Natural killer cell treated with Interleukin-12 subunit alpha and Interleukin-12 subunit beta and Interleukin-15 and Interleukin-18, amount 100 ng/mL, for 72 hours (primary cell): Measurements from ENCODE around the gene OR10G8. TPM values are rescaled to one million over a fixed set of nuclear protein-coding genes. Genes with fewer than 3 reads are reported as not detected.

Experiments used
- ATAC-seq, 2 donors: fragments of 150-1000 bp; cut with Tn5 transposase in 1 of 2; sonication (Bioruptor Pico), chemical (Tn5 transposase) in 1 of 2; 2 replicates each; pipeline ENCODE4 v1.10.0; 2021
- DNase-seq: peaks from one replicate; pipeline ENCODE4 v3.0.0; 2022; ENCODE audit warnings: low spot score
- H3K27ac Mint-ChIP-seq, 2 donors: 1 replicate in 1 of 2; 2 replicates in 1 of 2; pipeline ENCODE4 v1.8.0; 2022; ENCODE audit warnings: mixed read lengths in 2 of 2, mild to moderate bottlenecking in 1 of 2, moderate library complexity in 1 of 2
- H3K27me3 Mint-ChIP-seq, 2 donors: 1 replicate in 1 of 2; 2 replicates in 1 of 2; pipeline ENCODE4 v1.8.0; 2022; ENCODE audit warnings: mixed read lengths in 2 of 2
- H3K36me3 Mint-ChIP-seq: one replicate; pipeline ENCODE4 v1.8.0; 2022; ENCODE audit warnings: mixed read lengths
- H3K4me1 Mint-ChIP-seq, 2 donors: 1 replicate in 1 of 2; 2 replicates in 1 of 2; pipeline ENCODE4 v1.8.0; 2022; ENCODE audit warnings: low read depth in 2 of 2, mixed read lengths in 2 of 2, mild to moderate bottlenecking in 1 of 2
- H3K4me3 Mint-ChIP-seq: one replicate; pipeline ENCODE4 v1.8.0; 2022; ENCODE audit warnings: mixed read lengths
- H3K9me3 Mint-ChIP-seq: 2 replicates; pipeline ENCODE4 v1.8.0; 2022; ENCODE audit warnings: mixed read lengths
- total RNA-seq, 2 donors: library from RNA; stranded (reverse); gene quantifications; one replicate each; pipeline ENCODE4 v1.2.3, GENCODE V29; 2022

Gene OR10G8
- total RNA-seq, 2 donors from 2014 or later = not detected

DNA sequence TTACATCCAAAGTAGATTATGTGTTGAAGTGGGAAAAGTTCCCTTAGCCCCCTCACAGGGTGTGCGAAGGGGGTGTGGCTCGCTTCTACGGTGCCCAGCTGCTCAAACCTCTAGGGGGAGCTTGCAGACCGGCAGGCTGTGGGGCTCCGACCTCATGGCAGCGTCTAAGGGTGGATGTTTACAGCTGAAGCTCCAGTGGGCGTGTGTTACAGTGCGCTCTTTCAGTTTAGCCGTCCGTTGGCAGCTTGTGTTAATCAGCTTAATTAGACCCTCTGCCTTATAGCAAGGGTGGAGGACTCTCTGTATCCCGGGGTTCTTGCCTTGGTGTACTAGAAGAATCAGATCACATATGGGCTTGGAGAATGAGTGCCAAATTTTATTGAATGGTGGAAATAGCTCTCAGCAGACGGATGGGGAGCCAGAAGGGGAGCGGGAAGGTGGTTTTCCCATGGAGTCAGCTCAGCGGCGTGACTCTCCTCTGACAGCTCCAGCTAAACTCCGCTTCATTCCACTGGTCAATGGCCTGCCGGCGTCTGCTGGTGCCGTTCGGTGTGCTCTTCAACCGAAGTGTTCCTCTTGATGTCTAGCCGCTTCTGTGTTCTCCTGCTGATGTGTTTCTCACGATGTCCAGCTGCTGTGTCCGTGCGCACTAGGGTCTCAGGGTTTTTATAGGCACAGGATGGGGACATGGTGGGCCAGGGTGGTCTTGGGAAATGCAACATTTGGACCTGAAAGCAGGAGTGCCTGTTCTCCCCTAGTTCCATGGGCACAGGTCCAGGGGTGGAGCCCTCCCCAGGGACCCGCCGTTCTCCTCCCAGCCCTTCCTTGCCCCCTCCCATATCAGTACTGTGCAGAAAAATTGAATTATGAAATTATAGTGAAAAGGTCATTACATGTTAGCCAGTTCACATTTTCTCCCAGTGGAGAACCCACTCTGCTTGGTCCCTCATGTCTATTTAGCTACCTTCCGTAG lies 43.1 kb downstream of the OR10G8 start:
- ATAC-seq = peak; percentile 81 to 82
- no peaks in the 10 kb centered on the region for H3K9me3 Mint-ChIP-seq
- H3K36me3 Mint-ChIP-seq = no peaks in the 10 kb centered on the region
- H3K27ac Mint-ChIP-seq = no peak overlapping the region
- H3K4me1 Mint-ChIP-seq = peaks cover 7 to 8% of the 10 kb centered on the region in 2 donors
- H3K27me3 Mint-ChIP-seq = peaks cover 15 to 40% of the 10 kb centered on the region in 2 donors
- no peak for DNase-seq
- no peak overlapping the region for H3K4me3 Mint-ChIP-seq

DNA sequence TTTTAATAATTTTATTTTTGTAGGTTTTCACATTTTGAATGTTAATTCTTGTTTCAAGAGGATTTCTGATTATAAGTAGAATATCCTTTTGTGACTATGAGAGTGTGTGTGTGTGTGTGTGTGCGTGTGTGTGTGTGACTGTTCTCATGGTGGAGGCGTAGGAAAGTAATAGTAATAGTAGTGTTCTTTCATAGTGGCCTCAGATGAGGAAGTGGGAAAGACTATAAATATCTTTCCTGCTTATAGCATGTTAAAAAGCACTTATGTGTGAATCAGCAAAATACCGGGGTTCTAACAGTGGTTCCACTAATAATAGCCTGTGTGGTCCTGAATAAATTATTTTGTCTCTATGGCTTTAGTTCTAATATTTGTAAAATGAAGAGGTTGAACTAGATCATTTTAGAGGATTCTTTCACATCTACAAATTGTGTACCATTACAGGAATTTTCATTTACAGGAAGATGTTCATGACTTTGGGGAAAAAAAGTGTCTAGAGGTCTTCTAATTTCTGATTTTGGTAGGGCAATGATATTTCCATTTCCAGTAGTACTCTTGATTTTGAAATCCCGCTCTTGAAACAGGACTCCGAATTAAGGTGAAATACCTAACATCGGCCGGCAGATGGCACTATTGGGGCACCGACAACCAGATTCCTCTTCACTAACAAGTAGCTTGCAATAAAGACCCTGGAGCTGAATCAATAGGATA lies 44.5 kb downstream of the OR10G8 start:
- Mint-ChIP-seq H3K27ac (no peak overlapping the region), H3K27me3 (peaks cover 15 to 40% of the 10 kb centered on the region in 2 donors), H3K4me3 (peak overlapping the region; percentile 42), H3K4me1 (peaks cover 7 to 8% of the 10 kb centered on the region in 2 donors), H3K9me3 (no peaks in the 10 kb centered on the region), H3K36me3 (no peaks in the 10 kb centered on the region)
- ATAC-seq (peak; percentile 39 to 44), DNase-seq (peak; percentile 64)

DNA sequence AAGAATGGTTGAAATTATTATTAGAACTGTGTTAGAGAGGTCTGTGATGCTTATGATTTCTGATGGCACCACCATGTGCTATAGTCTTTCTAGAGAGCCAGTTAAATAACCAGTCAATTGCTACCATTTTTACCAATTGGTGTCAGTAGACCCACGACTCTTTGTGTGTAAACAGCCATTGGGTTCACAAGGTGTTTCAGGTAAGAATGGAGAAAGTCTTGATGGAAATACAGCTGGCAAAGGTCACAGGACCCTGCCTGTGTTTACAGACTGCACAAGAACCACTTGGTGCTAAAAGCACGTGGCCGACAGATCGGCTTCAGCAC lies 45.0 kb downstream of the OR10G8 start:
- no peaks in the 10 kb centered on the region for H3K9me3 Mint-ChIP-seq
- DNase-seq (no peak), ATAC-seq (no peak)
- H3K27me3 Mint-ChIP-seq = peaks cover 16 to 40% of the 10 kb centered on the region in 2 donors
- H3K36me3 Mint-ChIP-seq = no peaks in the 10 kb centered on the region
- peaks cover 7 to 8% of the 10 kb centered on the region in 2 donors for H3K4me1 Mint-ChIP-seq
- no peak overlapping the region for H3K27ac Mint-ChIP-seq
- H3K4me3 Mint-ChIP-seq = no peak overlapping the region

DNA sequence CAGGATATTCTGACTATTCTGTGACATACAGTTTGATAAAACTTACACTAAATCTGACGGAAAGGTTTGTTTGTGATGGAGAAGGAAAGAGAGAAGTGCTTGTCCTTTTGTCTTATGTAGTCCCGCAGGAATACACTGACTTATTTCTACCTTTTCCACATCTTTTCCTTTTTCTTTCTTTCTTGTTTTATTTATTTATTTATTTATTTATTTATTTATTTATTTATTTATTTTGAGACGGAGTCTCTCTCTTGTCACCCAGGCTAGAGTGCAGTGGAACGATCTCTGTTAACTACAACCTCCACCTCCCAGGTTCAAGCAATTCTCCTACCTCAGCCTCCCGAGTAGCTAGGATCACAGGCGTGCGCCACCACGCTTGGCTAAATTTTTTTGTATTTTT lies 45.5 kb downstream of the OR10G8 start:
- no peak for ATAC-seq

DNA sequence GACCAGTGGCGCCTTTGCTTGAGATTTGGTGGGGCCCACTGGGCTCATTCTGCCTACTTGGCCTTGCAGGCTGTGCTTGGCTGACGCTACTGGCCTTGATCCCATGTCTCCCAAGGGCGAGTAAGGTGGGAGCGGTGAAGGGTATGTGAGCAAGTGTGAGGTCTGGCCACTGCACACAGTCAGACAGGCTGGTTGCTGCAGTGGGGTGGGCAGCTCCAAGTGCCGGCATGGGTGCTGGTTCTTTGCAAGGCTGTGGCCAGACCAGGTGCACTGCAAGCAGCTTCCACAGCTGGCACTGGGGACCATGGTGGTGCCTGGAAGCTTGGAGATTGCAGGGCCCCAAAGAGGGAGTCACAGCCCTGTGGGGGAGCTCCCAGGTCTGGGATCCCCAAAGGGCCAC lies 48.0 kb downstream of the OR10G8 start:
- H3K4me3 Mint-ChIP-seq = no peak overlapping the region
- H3K9me3 Mint-ChIP-seq = no peaks in the 10 kb centered on the region

More for the DNA sequence above, 45.5 kb downstream of the OR10G8 start:
- H3K27me3 Mint-ChIP-seq = peaks cover 17 to 37% of the 10 kb centered on the region in 2 donors
- no peaks in the 10 kb centered on the region for H3K36me3 Mint-ChIP-seq
- DNase-seq = no peak
- no peaks in the 10 kb centered on the region for H3K9me3 Mint-ChIP-seq
- H3K4me3 Mint-ChIP-seq = no peak overlapping the region
- H3K27ac Mint-ChIP-seq = no peak overlapping the region
- H3K4me1 Mint-ChIP-seq = peaks cover 7 to 8% of the 10 kb centered on the region in 2 donors

GRCh38 chr11:124075492-124075840 lies 48.9 kb downstream of the OR10G8 start:
- ATAC-seq (peak; percentile 15 to 53), DNase-seq (no peak)
- Mint-ChIP-seq H3K27me3 (peaks cover 9 to 17% of the 10 kb centered on the region in 2 donors), H3K27ac (no peak overlapping the region), H3K4me1 (peaks cover 3 to 8% of the 10 kb centered on the region in 2 donors), H3K9me3 (no peaks in the 10 kb centered on the region), H3K36me3 (no peaks in the 10 kb centered on the region), H3K4me3 (no peak overlapping the region)

More for the DNA sequence above, 48.0 kb downstream of the OR10G8 start:
- DNase-seq = no peak
- Mint-ChIP-seq H3K27ac (no peak overlapping the region), H3K4me1 (peaks cover 5 to 8% of the 10 kb centered on the region in 2 donors), H3K36me3 (no peaks in the 10 kb centered on the region), H3K27me3 (peaks cover 9 to 22% of the 10 kb centered on the region in 2 donors)
- ATAC-seq = no peak

GRCh38 chr11:124075841-124076651 lies 49.4 kb downstream of the OR10G8 start:
- DNase-seq (no peak), ATAC-seq (peak; percentile 60 to 68)
- Mint-ChIP-seq H3K4me1 (peaks cover 3 to 5% of the 10 kb centered on the region in 2 donors), H3K27me3 (peaks cover 9 to 18% of the 10 kb centered on the region in 2 donors), H3K9me3 (no peaks in the 10 kb centered on the region), H3K27ac (no peak overlapping the region), H3K36me3 (no peaks in the 10 kb centered on the region), H3K4me3 (no peak overlapping the region)

- Mint-ChIP-seq H3K27ac (no peak overlapping the region), H3K27me3 (peaks cover 9 to 26% of the 10 kb centered on the region in 2 donors), H3K36me3 (no peaks in the 10 kb centered on the region), H3K4me3 (no peak overlapping the region), H3K9me3 (no peaks in the 10 kb centered on the region), H3K4me1 (no peaks in the 10 kb centered on the region)
- ATAC-seq (no peak), DNase-seq (no peak)
Observed at GRCh38 chr11:124077266-124077665, 50.7 kb downstream of the OR10G8 start.

- Mint-ChIP-seq H3K27me3 (peaks cover 14 to 32% of the 10 kb centered on the region in 2 donors), H3K36me3 (no peaks in the 10 kb centered on the region), H3K4me3 (no peak overlapping the region), H3K9me3 (no peaks in the 10 kb centered on the region), H3K4me1 (no peaks in the 10 kb centered on the region), H3K27ac (no peak overlapping the region)
- DNase-seq = no peak
- ATAC-seq = no peak
Observed at GRCh38 chr11:124078591-124078990, 52.0 kb downstream of the OR10G8 start.

- Mint-ChIP-seq H3K4me1 (no peaks in the 10 kb centered on the region), H3K4me3 (no peak overlapping the region), H3K36me3 (no peaks in the 10 kb centered on the region), H3K9me3 (no peaks in the 10 kb centered on the region), H3K27ac (no peak overlapping the region), H3K27me3 (peaks cover 21 to 40% of the 10 kb centered on the region in 2 donors)
- DNase-seq = no peak
- no peak for ATAC-seq
Observed at GRCh38 chr11:124079631-124080326, 53.2 kb downstream of the OR10G8 start.
